Nephron (organoid): ENCODE results near the gene C10orf105.

Source experiments
- H3K27ac Mint-ChIP-seq, 3 experiments: 2 replicates each; pipeline ENCODE4 v1.8.0; 2020; ENCODE audit warnings: mixed read lengths in 3 of 3, mild to moderate bottlenecking in 2 of 3, moderate library complexity in 1 of 3
- H3K27me3 Mint-ChIP-seq: 2 replicates; pipeline ENCODE4 v1.8.0; 2021; ENCODE audit warnings: low read depth, mild to moderate bottlenecking, moderate library complexity, mixed read lengths
- H3K36me3 Mint-ChIP-seq: 2 replicates; pipeline ENCODE4 v1.8.0; 2020; ENCODE audit warnings: low read depth, mixed read lengths
- H3K4me1 Mint-ChIP-seq: 2 replicates; pipeline ENCODE4 v1.8.0; 2020; ENCODE audit warnings: mixed read lengths
- H3K4me3 Mint-ChIP-seq, 3 experiments: 2 replicates each; pipeline ENCODE4 v1.8.0; 2020; ENCODE audit warnings: mild to moderate bottlenecking in 3 of 3, mixed read lengths in 3 of 3, moderate library complexity in 2 of 3
- H3K9me3 Mint-ChIP-seq: 2 replicates; pipeline ENCODE4 v1.8.0; 2020; ENCODE audit warnings: mixed read lengths
- TF ChIP-seq, protein P1 (sequence below), 3 experiments: fragments of 200-600 bp; sonication (generic); IDR thresholded peaks; one replicate each; pipeline ENCODE4 v1.5.0; 2021; ENCODE audit warnings: antibody characterized with exemption in 3 of 3; ENCODE audit not compliant: unreplicated experiment in 3 of 3

Gene C10orf105

DNA sequence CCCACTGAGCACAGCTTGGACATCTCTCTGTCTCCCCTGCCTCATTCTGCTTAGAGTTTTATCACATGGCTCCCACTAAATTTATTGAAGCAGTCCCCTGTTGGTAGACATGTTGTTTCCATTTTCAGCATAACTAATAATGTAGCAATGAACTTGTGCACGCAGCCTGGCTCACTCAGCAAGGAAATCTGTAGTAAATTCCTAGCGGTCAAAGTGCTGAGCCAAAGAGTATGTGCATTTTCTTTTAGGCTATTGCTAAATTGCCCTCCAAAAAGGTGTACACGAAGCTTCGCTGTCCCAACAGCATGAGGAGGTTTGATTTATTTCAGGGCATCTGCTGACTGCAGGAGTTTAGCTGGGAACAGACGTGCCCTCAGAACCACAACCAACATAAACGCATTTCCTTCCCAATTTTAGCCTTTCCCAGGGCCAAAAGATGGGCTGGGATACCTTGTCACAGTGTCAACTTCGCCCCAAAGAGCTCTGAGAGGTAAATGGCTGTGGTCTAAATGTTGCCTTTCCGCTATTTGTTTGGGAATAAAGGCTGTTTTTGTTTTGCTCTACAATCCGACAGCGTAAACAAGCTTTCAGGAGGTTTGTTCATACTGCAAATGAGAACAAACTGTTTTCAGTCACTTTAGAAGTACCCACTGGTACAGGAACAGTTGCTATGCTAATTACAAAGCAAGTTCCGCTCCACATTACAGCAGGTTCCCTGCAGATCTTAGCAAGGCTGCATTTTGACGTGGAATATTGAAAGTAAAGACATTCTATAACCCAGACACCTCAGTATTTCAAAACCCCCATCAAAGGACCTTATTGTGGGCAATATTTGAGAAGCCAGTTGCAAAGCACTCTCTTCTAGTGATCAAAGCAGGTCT is 37.0 kb upstream of the C10orf105 start:
- Mint-ChIP-seq H3K27me3 (peaks cover 4% of the 10 kb centered on the region), H3K4me3 (peak overlapping the region in 1 of 3 experiments; percentile 17), H3K36me3 (no peaks in the 10 kb centered on the region), H3K4me1 (peaks cover 28% of the 10 kb centered on the region), H3K9me3 (no peaks in the 10 kb centered on the region), H3K27ac (peak overlapping the region; percentile 15 to 51 (median 44))
- TF ChIP-seq, protein P1, sequence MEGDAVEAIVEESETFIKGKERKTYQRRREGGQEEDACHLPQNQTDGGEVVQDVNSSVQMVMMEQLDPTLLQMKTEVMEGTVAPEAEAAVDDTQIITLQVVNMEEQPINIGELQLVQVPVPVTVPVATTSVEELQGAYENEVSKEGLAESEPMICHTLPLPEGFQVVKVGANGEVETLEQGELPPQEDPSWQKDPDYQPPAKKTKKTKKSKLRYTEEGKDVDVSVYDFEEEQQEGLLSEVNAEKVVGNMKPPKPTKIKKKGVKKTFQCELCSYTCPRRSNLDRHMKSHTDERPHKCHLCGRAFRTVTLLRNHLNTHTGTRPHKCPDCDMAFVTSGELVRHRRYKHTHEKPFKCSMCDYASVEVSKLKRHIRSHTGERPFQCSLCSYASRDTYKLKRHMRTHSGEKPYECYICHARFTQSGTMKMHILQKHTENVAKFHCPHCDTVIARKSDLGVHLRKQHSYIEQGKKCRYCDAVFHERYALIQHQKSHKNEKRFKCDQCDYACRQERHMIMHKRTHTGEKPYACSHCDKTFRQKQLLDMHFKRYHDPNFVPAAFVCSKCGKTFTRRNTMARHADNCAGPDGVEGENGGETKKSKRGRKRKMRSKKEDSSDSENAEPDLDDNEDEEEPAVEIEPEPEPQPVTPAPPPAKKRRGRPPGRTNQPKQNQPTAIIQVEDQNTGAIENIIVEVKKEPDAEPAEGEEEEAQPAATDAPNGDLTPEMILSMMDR (IDR thresholded peaks at IDR 0.05; ENCODE audit: unreplicated experiment in 3 of 3), result no peak

DNA sequence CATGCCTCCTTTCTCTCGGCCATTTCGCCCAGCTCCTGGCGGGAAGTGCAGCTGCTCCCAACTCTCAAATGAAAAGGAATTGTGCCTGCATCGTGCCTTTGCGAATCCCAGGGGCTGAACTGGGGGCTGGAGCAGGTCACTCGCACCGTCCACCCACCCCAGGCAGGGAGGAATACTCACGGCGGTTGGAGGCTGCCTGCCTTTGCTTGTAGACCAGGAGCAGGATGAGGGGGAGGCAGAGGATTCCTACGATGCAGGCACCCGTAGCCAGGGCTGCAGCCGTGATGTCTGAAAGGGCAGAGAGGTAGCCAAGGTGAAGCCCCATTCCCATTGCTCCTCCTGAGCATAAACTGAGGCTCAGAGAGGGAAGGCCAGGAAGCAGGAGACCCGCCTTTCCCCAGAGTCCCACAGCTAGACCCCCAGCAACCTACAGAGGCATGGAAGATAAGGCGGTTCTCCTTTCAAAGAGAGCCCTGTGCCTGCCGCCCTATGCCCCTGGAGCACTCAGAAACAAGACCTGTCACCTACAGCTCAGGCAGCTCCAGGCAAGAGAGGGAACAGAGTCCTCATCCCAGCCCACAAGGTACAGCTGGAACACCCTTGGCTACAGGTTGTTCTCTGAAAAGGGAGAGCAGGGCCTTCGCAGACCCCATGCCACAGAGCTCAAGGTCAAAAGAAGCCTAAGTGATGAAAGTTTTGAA is 35.8 kb upstream of the C10orf105 start:
- H3K27me3 Mint-ChIP-seq, result no peaks in the 10 kb centered on the region
- no peaks in the 10 kb centered on the region for H3K36me3 Mint-ChIP-seq
- H3K27ac Mint-ChIP-seq, result no peak overlapping the region
- peaks cover 31% of the 10 kb centered on the region for H3K4me1 Mint-ChIP-seq
- TF ChIP-seq, protein P1 (IDR thresholded peaks at IDR 0.05; ENCODE audit: unreplicated experiment in 3 of 3), result no peak
- H3K9me3 Mint-ChIP-seq, result no peaks in the 10 kb centered on the region
- H3K4me3 Mint-ChIP-seq, result no peak overlapping the region

DNA sequence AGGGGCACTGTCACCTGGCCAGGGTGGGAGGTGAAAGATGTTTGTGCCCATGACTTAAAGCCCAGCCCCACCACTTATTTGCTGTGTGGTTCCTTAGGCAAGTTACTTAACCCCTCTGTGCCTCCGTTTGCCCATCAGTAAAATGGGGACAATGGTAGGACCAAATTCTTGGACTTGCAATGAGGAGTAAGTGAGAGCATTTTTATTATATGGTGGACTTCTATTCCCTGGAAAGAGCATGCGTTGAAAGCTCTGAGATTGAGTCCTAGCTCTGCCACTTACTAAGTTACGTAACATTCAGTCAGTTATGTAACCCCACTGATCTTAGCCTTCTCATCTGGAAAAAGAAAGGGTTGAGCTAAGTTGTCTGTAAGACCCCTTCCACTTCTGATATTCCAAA is 35.0 kb upstream of the C10orf105 start:
- no peak overlapping the region for H3K4me3 Mint-ChIP-seq
- peaks cover 37% of the 10 kb centered on the region for H3K4me1 Mint-ChIP-seq
- TF ChIP-seq, protein P1 (IDR thresholded peaks at IDR 0.05; ENCODE audit: unreplicated experiment in 3 of 3), result no peak
- H3K27ac Mint-ChIP-seq, result no peak overlapping the region
- H3K9me3 Mint-ChIP-seq, result no peaks in the 10 kb centered on the region
- no peaks in the 10 kb centered on the region for H3K27me3 Mint-ChIP-seq
- H3K36me3 Mint-ChIP-seq, result no peaks in the 10 kb centered on the region

DNA sequence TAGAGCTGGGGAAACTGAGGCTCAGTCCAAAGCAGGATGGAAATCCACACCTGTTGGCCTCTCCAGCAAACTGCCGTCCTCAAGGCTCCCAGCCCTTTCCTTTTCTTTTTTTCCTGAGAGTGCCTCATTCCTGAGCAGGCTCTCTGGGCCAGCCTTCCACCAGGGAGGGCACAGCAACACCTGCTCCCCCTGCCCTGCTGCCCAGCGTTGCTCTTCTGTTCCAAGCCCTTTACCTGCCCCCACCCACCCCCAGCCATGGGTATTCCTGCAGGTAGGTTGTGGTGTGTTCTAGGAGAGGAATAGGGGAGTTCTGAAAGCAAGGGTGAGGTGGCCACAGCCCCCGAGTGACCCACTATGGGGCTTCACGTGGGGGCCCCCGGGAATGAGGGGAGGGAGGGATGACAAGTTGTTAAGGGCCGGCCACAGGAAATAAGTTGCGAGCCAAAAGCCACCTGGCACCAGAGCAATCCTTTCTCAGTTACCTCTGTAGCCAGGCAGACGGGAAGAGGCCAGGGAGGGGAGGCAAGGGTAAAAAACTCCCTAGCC is 34.5 kb upstream of the C10orf105 start:
- Mint-ChIP-seq H3K27me3 (no peaks in the 10 kb centered on the region), H3K4me3 (no peak overlapping the region), H3K9me3 (no peaks in the 10 kb centered on the region), H3K4me1 (peaks cover 41% of the 10 kb centered on the region), H3K36me3 (no peaks in the 10 kb centered on the region), H3K27ac (no peak overlapping the region)
- TF ChIP-seq, protein P1 (IDR thresholded peaks at IDR 0.05; ENCODE audit: unreplicated experiment in 3 of 3), result no peak

DNA sequence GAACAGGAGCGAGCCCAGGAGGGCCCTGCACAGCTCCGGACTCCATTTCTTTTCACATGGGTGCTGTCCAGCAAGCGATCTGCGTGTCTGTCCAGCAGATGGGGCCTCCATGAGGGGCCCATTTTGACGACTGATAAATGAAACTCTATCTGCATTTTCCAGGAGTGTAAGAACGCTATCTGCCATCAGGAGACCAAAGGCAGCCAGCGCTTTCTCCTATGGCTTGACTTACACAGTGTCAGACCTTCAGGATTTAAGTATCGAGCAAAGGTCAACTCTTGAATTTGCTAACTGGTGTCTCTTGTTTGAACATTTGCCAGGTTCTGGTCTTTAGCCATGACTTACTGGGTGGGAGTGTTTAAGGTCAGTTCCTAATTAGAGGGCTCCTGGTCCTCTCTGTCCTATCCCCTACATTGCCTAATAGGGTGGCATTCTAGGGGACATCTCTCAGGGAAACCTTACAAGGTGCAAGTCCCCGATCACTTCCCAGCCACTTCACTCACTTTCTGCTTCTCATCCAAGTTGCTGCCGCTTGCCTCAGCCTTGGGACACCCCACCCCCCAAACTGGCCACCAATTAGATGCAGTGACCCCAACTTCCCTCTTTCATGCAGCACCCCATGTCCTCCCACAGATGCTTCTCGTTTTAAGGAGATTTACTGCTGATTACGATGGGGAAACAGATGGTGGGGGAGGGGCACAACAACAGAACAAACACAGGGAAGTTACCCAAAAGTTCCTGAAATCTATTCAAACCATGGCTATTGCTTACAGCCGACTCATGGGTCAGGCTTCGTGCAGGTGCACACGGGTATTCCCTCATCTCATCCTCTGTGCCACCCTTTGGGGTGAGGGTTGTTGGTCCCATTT is 33.7 kb upstream of the C10orf105 start:
- no peaks in the 10 kb centered on the region for H3K36me3 Mint-ChIP-seq
- H3K4me3 Mint-ChIP-seq, result no peak overlapping the region
- peaks cover 48% of the 10 kb centered on the region for H3K4me1 Mint-ChIP-seq
- H3K27ac Mint-ChIP-seq, result peak overlapping the region in 2 of 3 experiments; percentile 8 to 39
- no peaks in the 10 kb centered on the region for H3K9me3 Mint-ChIP-seq
- TF ChIP-seq, protein P1 (IDR thresholded peaks at IDR 0.05; ENCODE audit: unreplicated experiment in 3 of 3), result no peak
- H3K27me3 Mint-ChIP-seq, result peaks cover 4% of the 10 kb centered on the region
